MG63 (cell line): ENCODE data around the gene IFT122. TPM values are rescaled to one million over a fixed set of nuclear protein-coding genes. Genes with fewer than 3 reads are reported as not detected.

Experiments used
- DNase-seq: peaks from one replicate; pipeline ENCODE4 v3.0.0-alpha.2; 2020
- H3K27me3 ChIP-seq: fragments of 250-450 bp; sonication (Bioruptor Pico); 2 replicates; pipeline ENCODE4 v1.5.1; 2020; ENCODE audit warnings: mild to moderate bottlenecking, moderate library complexity
- H3K36me3 ChIP-seq: fragments of 250-450 bp; sonication (Bioruptor Pico); 2 replicates; pipeline ENCODE4 v1.5.1; 2020; ENCODE audit warnings: mild to moderate bottlenecking, moderate library complexity
- H3K4me3 ChIP-seq: fragments of 250-450 bp; sonication (Bioruptor Pico); 2 replicates; pipeline ENCODE4 v1.5.1; 2020; ENCODE audit warnings: mild to moderate bottlenecking, moderate library complexity
- H3K9me3 ChIP-seq: fragments of 250-450 bp; sonication (Bioruptor Pico); 2 replicates; pipeline ENCODE4 v1.5.1; 2020; ENCODE audit warnings: mild to moderate bottlenecking, moderate library complexity
- total RNA-seq: library from RNA; depleted of rRNA; stranded (reverse); fragments of >200 nt; shearing (Covaris generic); gene quantifications from 2 replicates; pipeline ENCODE4 v1.2.3, GENCODE V29; 2014; ENCODE audit warnings: low replicate concordance

Gene IFT122
- total RNA-seq, 1 experiment from 2014 or later = 25.3 TPM

DNA sequence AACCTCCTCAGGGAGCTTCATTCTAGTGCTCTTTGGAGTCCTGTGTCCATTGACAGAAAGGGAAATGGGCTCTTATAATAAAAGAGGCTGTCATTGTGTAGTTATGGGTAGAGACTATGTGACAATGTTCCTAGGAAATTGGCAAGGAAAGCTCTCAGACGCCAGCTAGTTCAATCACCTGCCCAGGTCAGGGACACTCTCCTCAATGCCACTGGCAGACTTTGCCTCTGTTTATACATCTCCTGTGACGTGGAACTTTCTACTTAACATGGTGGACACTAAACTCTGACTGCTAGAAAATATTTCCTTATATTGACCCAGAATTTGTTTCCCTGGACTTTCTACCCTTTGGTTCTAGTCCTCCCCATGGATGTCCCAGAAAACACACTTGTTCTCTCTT is 14.4 kb upstream of the IFT122 start:
- Histone ChIP-seq H3K27me3 (no peaks in the 10 kb centered on the region), H3K9me3 (peaks cover under 1% of the 10 kb centered on the region; the same call in 1 of the 2 replicates), H3K36me3 (peaks cover 6% of the 10 kb centered on the region; the same call in 1 of the 2 replicates), H3K4me3 (no peak overlapping the region)
- DNase-seq = no peak

DNA sequence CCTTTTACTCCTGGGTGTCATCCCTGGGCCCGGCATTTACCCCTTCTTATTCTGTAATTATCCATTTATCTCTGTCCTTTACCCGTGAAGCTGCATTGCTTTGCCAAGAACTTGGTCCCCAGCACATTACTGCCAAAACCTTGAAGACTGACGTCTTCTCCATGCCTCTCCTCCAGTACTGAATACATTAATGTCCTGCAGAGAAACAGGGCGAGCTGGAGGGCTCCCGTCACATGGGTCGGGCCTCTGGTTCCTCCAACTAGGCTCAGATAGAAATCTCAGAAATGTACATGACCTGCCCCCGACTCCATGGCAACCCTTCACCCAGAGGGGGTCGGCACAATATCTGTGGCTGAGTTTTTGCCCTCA is 12.0 kb upstream of the IFT122 start:
- Histone ChIP-seq H3K9me3 (no peaks in the 10 kb centered on the region), H3K27me3 (no peaks in the 10 kb centered on the region), H3K4me3 (peak overlapping the region; percentile 34), H3K36me3 (peaks cover 26% of the 10 kb centered on the region)
- no peak for DNase-seq

DNA sequence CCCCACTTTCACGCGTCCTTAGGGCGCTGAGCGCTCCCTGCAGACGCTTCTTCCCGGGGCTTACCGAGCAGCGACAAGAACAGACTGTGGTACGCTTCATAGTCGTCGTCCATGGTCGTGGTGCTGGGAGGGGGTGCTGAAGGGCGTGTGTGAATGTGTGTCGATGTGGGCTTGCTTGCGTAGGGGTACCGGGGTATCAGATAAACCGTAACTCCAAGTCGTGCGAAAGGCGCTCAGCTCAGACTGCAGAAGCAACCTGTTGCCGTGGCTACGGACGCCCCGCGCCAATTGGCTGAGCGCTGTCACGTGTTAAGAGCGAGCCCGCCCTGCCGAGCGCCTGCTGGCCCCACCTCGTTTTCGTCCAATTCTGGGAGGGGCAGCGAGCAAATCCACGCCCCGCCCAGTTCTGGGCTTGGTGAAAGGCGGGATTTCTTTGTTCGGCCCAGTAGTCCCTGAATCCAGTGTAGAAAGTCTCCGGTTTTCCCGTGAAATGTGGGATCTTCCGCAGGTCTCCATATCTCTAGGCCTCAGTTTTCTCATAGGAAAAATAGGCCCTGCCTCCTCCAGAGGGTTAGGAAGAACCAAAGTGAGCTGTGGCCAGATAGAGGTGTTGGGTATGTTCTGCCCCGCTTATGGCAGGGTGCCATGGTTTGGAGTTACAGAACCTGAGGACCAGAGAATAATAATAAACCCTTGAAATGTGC is 11.5 kb upstream of the IFT122 start, which contains the start of gene EFCAB12:
TSS of gene EFCAB12 (minus strand) at position 261 of the 704 bp plus-strand sequence. CDS start at position 113, 148 bp downstream.
- H3K9me3 ChIP-seq = no peaks in the 10 kb centered on the region
- H3K4me3 ChIP-seq = peak within 1 kb of the TSS; percentile 34
- peak; percentile 86 for DNase-seq
- H3K36me3 ChIP-seq = peaks cover 27% of the 10 kb centered on the region
- H3K27me3 ChIP-seq = no peaks in the 10 kb centered on the region

DNA sequence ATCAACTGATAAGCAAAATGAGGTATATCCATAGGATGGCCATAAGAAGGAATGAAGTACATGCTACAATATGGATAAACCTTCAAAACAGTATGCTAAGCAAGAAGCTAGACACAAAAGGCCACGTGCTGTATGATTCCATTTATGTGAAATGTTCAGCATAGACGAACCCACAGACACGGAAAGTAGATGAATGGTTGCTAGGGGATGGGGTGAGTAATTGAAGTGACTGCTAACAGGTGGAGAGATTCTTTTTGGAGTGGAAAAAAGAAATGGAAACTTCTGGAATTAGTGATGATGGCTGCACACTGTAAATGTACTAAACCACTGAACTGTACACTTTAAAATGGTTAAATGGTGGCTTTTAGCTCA is 11.0 kb upstream of the IFT122 start:
- no peak for DNase-seq
- Histone ChIP-seq H3K4me3 (no peak overlapping the region), H3K27me3 (no peaks in the 10 kb centered on the region), H3K9me3 (no peaks in the 10 kb centered on the region), H3K36me3 (peaks cover 32% of the 10 kb centered on the region)

DNA sequence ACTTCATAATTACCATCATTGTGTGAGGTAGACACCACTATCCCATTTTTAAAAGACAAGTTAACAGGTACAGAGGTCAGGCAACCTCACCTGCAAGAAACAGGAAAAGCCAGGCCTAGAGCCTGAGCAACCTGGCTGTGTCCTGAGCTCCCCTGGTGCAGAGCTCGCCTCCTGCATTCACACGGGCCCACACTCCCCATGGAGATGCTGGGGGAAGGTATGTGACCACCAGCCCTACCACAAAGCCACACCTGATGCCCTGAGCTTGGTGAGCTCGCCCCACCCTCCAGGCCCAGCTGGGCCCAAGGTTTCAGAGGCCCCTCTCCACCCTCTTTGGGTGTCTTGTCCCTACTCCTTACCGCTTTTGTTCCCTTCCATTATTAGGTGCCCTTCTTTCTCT is 10.4 kb upstream of the IFT122 start:
- Histone ChIP-seq H3K9me3 (no peaks in the 10 kb centered on the region), H3K4me3 (no peak overlapping the region), H3K27me3 (no peaks in the 10 kb centered on the region), H3K36me3 (peaks cover 38% of the 10 kb centered on the region)
- no peak for DNase-seq

DNA sequence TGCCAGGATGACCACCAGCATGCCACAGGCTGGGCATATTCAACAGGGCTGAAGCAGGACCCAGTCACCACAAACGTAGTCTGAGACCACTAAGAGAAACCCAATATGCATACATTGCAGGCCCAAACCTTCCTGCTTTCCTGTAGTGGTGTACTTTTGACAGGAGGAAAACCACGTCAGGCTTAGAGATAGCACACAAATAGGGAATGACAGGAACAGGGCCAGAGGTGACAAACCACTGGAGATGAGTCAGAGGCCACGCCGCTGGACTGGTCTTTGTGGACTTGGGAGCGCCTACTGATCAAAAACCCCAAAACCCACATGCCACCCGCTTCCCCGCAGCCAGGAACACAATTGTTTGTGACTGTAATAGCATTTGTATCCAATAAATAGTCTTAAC is 8.0 kb upstream of the IFT122 start:
- Histone ChIP-seq H3K9me3 (no peaks in the 10 kb centered on the region), H3K27me3 (no peaks in the 10 kb centered on the region), H3K36me3 (peaks cover 53% of the 10 kb centered on the region), H3K4me3 (no peak overlapping the region)
- DNase-seq = no peak

DNA sequence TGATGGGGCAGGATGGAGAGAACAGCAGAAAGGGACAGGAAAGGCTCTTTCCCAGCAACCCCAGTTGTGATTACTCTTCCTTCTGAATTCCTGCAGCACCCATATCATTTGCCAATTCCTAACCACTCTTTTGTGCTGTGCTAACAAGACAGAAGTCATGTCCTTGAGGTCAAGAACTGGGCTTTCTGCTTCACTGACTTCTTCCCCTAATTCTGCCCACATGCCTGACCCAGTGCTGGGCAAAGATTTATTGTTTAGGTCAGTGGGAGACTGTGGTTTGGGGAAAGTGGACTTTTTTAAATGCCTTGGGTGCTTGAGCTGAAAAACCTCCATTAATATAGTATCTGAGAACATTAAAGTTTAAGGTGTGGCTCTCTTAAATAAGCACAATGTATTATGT is 7.4 kb upstream of the IFT122 start:
- Histone ChIP-seq H3K4me3 (no peak overlapping the region), H3K36me3 (peaks cover 59% of the 10 kb centered on the region)
- no peak for DNase-seq

DNA sequence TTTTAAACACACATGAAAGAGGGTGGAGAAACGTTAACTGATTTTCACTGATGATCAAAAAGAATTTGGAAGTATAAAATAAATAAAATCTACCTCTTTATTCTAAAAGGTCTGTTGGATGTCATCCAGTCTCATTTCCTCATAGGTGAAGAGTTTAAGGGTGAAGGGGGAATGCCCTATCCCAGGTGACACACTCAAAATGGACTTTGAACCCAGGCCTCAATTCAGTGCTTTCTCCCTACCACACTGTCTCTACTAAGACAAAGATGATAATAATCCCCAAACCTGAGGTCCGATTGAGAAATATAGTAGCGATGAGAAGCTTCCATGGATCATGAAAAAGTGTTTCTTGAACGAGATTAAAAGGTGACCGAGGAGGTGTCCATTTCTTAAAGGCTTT is 6.5 kb upstream of the IFT122 start:
- no peak overlapping the region for H3K4me3 ChIP-seq
- no peaks in the 10 kb centered on the region for H3K9me3 ChIP-seq
- H3K27me3 ChIP-seq = no peaks in the 10 kb centered on the region
- no peak for DNase-seq
- peaks cover 67% of the 10 kb centered on the region for H3K36me3 ChIP-seq

More for the DNA sequence above, 7.4 kb upstream of the IFT122 start:
- H3K9me3 ChIP-seq = no peaks in the 10 kb centered on the region
- no peaks in the 10 kb centered on the region for H3K27me3 ChIP-seq

DNA sequence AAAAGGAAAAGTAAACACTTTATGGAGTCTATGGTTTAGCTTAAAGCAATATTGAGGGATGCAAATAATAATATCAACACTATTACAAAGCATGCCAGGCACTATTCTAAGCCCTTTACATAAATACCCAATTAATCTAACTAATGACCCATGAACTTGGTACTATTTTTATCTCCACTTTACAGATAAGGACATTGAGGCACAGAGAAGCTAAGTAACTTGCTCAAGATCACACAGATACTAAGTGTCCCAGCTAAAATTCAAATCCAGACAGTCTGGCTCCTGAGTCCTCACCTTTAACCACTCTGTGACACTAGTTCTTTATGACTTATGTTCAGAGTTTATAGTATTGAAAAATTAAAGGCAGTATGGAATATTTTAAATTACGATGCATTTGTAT is 5.9 kb upstream of the IFT122 start:
- no peaks in the 10 kb centered on the region for H3K9me3 ChIP-seq
- H3K27me3 ChIP-seq = no peaks in the 10 kb centered on the region
- H3K36me3 ChIP-seq = peaks cover 67% of the 10 kb centered on the region
- H3K4me3 ChIP-seq = no peak overlapping the region
- no peak for DNase-seq

DNA sequence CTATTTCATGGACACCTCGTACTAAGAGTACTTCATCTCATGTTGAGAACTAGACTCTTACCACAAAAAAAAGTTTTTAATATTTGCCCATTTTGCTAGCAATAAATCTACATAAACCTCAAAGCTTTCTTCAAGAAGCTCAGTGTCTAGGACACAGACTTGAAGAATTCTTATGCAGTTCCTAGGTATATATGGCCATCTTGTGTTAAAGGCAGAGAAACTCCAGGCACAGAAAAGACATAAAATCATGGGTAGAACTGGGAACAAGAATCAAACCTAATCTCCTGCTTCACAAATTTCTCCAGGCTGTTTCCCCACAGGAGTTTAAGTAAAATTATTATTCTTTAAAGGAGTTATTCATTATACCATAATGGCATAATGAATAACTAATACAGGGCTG is 4.7 kb upstream of the IFT122 start:
- H3K9me3 ChIP-seq = no peaks in the 10 kb centered on the region
- no peaks in the 10 kb centered on the region for H3K27me3 ChIP-seq
- no peak for DNase-seq
- peaks cover 64% of the 10 kb centered on the region for H3K36me3 ChIP-seq
- no peak overlapping the region for H3K4me3 ChIP-seq

DNA sequence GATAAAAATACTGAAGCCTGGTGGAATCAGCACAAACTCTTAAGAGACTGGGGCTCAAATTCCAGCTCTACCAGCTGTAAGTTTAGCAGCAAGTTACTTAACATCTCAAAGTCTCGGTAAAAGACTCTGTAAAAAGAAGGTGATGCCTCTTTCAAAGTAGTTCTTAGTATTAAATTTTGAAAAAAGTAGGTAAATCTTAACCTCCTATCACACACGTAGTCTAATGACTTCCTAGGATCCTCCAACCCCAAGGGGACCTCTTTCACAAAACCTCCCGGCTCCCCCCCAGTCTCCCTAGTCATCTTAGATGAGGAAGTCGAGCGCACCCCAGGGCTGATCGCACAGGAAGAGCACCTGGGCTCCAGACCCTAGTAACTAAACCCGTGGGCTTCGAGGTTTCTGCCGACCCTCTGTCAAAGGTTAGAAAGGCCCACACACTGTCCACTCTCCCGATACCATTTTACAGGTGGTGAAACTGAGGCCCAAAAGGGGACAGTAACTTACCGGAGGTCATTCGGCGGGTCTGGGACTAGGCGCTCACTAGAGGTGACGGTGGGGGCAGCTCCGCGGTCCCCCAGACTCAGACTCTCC is 703 bp upstream of the IFT122 start:
- Histone ChIP-seq H3K4me3 (peak overlapping the region; percentile 91), H3K27me3 (no peaks in the 10 kb centered on the region), H3K36me3 (peaks cover 32% of the 10 kb centered on the region), H3K9me3 (no peaks in the 10 kb centered on the region)
- DNase-seq = peak; percentile 28

DNA sequence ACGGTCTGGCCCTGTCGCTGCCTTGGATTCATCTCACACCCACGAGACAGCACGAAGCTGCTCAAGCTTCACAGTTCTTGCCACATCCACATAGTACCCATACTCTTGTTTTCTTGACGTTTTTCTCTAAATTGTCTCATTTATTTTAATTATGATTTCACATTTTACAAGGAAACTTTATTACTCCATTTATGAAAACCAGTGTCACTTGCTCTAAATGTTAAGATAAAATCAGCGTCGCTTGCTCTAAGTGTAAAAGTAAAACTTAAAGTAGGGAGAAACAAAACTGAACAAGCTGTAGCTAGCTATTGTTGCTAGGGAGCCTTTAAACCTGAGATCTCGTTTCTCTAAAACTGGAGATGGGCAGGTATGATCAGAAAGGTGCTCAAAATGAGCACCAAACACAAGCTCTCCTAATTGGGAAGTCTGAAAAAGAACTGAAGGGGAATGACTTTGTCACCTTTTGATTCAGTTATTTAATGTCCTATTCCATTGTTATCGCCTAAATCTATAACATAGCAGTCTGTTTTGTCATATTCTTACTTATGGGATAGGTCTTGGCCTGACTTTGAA is 680 bp downstream of the IFT122 start:
- Histone ChIP-seq H3K27me3 (no peaks in the 10 kb centered on the region), H3K9me3 (no peaks in the 10 kb centered on the region), H3K4me3 (peak overlapping the region; percentile 91), H3K36me3 (peaks cover 24% of the 10 kb centered on the region)
- no peak for DNase-seq

DNA sequence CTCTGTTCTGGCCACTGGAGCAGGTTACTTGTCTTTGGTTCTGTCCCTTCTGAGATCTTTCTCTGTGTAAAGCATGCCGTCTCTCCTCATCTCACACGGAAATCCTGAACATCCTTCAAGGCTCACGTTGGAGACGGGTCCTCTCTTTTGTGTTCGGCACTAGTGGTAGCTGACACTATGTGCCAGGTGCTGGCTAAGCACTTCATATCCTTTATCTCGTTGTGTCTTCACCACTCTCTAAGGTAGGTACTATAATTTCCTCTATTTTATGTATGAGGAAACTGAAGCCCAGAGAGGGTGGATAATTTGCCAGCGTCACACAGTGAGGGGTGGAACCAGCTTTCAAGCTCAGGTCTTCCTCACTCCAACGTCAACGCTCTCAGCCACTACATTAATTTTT is 1.2 kb downstream of the IFT122 start:
- DNase-seq = no peak
- Histone ChIP-seq H3K36me3 (peaks cover 22% of the 10 kb centered on the region), H3K27me3 (no peaks in the 10 kb centered on the region), H3K4me3 (peak overlapping the region; percentile 91), H3K9me3 (no peaks in the 10 kb centered on the region)

DNA sequence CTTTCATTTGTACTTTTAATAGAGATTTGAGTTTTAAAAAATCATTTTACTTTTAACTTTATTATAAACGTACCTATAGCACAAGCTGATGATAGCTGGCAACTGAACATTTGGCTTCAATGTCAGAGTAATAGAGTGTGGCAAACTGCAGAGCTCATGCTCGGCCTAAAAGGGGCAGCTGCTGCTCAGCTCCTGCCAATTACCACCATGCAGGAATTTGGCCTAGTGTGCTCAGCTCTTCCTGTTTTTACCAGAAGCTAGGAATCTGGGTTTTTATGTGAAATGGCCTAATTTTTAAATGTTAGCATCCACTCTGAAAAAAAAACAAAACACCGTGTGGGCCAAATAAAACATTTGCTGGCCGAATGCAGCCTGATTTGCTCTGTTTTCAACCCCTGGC is 1.8 kb downstream of the IFT122 start:
- peaks cover 17% of the 10 kb centered on the region for H3K36me3 ChIP-seq
- DNase-seq = peak; percentile 80
- H3K27me3 ChIP-seq = no peaks in the 10 kb centered on the region
- H3K4me3 ChIP-seq = peak overlapping the region; percentile 91
- no peaks in the 10 kb centered on the region for H3K9me3 ChIP-seq

DNA sequence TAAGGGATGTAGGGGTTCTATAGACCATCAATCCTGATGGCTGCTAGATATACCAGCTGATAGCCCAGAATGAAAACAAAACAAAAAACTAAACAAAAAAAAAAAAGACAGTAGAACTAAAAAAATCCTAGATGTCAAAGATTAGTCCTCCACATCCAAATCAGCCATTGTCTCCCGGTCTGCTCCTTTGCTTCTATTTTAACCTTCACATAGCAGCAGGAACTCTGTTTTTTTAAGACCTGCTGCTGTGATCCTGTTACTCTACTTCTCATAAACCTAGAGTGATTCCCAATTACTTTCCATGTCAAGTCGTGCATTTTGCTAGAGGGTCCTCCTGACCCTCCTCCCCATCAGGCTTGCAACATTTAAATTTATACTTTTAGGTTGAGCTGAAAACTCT is 2.5 kb downstream of the IFT122 start:
- Histone ChIP-seq H3K4me3 (no peak overlapping the region), H3K36me3 (peaks cover 10% of the 10 kb centered on the region), H3K27me3 (no peaks in the 10 kb centered on the region), H3K9me3 (no peaks in the 10 kb centered on the region)
- no peak for DNase-seq

DNA sequence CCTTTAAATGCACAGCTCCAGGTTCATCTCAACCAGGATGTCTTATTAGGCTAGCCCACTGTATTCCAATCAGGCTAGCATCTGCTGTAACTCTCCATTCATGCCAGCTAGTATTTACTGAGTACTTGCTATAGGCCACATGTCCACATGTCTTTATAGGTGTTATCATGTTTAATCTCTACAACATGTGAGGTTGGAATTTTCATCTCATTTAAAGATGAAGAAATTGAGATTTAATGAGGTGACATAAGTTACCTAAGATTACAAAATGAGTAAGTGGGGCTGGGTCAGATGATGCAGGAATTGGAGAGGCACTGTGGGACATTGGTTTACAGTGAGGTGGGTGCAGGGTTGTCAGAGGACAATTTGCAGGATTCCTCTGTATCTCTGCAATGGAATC is 2.9 kb downstream of the IFT122 start:
- Histone ChIP-seq H3K9me3 (no peaks in the 10 kb centered on the region), H3K36me3 (peaks cover 8% of the 10 kb centered on the region), H3K4me3 (no peak overlapping the region), H3K27me3 (no peaks in the 10 kb centered on the region)
- DNase-seq = no peak

DNA sequence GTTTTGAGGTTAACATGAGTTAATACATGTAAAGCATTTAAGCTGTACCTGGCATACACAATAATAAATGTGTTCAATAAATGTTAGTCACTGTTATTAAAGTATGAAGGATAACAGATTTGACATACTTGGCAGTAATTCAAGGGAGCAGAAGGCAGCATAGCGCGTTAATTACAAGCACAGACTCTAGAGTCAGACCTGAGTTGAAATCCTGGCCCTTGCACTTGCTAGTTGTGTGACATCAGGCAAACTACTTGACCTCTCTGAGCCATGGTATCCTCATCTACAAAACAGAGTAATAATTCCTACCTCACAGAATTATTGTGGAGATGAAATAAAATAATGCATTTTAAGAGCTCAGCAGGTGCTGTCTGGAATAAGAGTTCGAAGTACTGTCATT is 5.4 kb downstream of the IFT122 start:
- peaks cover 14% of the 10 kb centered on the region for H3K36me3 ChIP-seq
- H3K9me3 ChIP-seq = no peaks in the 10 kb centered on the region
- H3K27me3 ChIP-seq = no peaks in the 10 kb centered on the region
- no peak for DNase-seq
- H3K4me3 ChIP-seq = no peak overlapping the region

DNA sequence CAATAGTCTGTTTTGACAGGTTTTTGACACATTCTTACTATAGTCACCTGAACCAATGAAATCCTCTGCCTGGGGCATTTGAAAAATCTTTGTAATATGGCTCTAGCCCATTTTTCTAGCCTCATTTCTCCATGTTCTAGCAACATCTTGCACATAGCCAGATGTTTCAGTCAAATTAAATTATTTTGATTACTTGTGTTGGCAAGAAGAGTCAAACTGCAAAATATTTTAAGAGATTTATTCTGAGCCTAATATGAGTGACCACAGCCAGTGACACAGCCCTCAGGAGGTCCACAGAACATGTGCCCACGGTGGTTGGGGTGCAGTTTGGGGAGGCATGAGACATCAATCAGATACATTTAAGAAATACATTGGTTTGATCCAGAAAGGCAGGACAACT is 6.9 kb downstream of the IFT122 start:
- Histone ChIP-seq H3K36me3 (peaks cover 21% of the 10 kb centered on the region), H3K9me3 (no peaks in the 10 kb centered on the region), H3K4me3 (no peak overlapping the region), H3K27me3 (no peaks in the 10 kb centered on the region)
- DNase-seq = no peak
